H1 (cell line): ENCODE data around the gene CPA4. TPM values are rescaled to one million over a fixed set of nuclear protein-coding genes. Genes with fewer than 3 reads are reported as not detected.

ENCODE experiments used
- BCL11A ChIP-seq, 2 experiments: IDR thresholded peaks; one replicate each; pipeline ENCODE4 v1.6.1; 2011; ENCODE audit warnings: low read depth in 2 of 2, low read length in 2 of 2, mild to moderate bottlenecking in 2 of 2
- GTF2F1 ChIP-seq: IDR thresholded peaks from 2 replicates; pipeline ENCODE4 v1.6.1; 2012; ENCODE audit warnings: low read depth, low read length, improper control_type of control experiment, borderline replicate concordance
- RNF2 ChIP-seq: fragments of 200-900, 300-1000 bp; sonication (generic); IDR thresholded peaks from 2 replicates; pipeline ENCODE4 v1.7.1; 2016; ENCODE audit warnings: borderline replicate concordance, low read depth, mild to moderate bottlenecking, antibody characterized with exemption, low read length; ENCODE audit not compliant: poor library complexity, severe bottlenecking; ENCODE audit errors: missing control alignments
- SP4 ChIP-seq: IDR thresholded peaks from 2 replicates; pipeline ENCODE4 v1.6.1; 2012; ENCODE audit warnings: low read length, inconsistent platforms
- TCF12 ChIP-seq: IDR thresholded peaks from 2 replicates; pipeline ENCODE4 v1.6.1; 2011; ENCODE audit warnings: low read depth, mild to moderate bottlenecking, low read length
- TEAD4 ChIP-seq: IDR thresholded peaks from 2 replicates; pipeline ENCODE4 v1.6.1; 2012; ENCODE audit warnings: low read depth, low read length, inconsistent platforms, mixed read lengths
- polyA plus RNA-seq, 7 experiments: library from polyadenylated mRNA; depleted of rRNA in 3 of 7; stranded (reverse) in 5 of 7; unstranded in 2 of 7; fragments of >200 nt in 5 of 7; fragments of 200-250 nt in 2 of 7; gene quantifications; 1 replicate in 5 of 7; 2 replicates in 1 of 7; 4 replicates in 1 of 7; pipeline versions ENCODE4 v1.2.1 to v1.2.3, GENCODE V29; 2011 to 2013; ENCODE audit warnings: missing spikeins in 2 of 7, mixed read lengths in 2 of 7
- total RNA-seq: library from RNA; stranded (reverse); fragmentation: NEBNext Ultra II Directional; extraction: Animal tissue kit (Norgen Biotek cat#: 25700); gene quantifications from 2 replicates; pipeline ENCODE4 v1.2.1, GENCODE V29; 2021

Gene CPA4
- total and polyA plus RNA-seq, 2 of the 8 experiments (the other 6 are each of a cell fraction or from before 2014, with no cell fraction given) = 0.03 TPM; not detected in 1

DNA sequence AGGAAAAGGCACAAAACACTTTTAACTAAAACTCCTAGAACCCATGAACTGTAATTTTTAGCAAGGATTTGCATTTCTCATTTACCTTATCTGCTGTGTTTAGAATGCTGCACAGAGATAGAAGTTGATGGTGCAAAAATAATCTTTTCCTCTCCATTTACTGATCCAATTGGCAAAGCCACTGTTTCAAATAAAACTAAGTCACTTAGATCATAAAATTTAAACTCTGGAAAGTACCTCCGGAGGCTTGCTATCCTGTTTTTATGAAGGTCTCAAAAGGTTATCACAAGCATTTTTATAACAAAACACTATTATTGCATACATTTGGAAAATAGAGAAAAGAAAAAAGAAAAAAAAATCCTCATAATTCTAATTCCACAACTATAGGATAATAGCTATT is 18.7 kb upstream of the CPA4 start (continued):
- TF ChIP-seq TCF12 (no peak), BCL11A (IDR thresholded peaks at IDR 0.05; ENCODE audit: low read depth in 2 of 2, low read length in 2 of 2) (no peak), RNF2 (no peak), GTF2F1 (no peak), SP4 (no peak), TEAD4 (no peak)
